Stimulated activated CD8-positive, alpha-beta memory T cell treated with anti-CD3 and anti-CD28 coated beads, Interleukin-4, amount 100 ng/mL, for 24 hours (primary cell): ENCODE measurements around the gene MPG.
"Not testable (repeated sequence)": the region's sequence is repeated elsewhere in the genome, so short reads cannot be mapped to it uniquely, and the experiment has no call there.

Experiments used
- DNase-seq: peaks from one replicate; pipeline ENCODE4 v3.0.0-alpha.2; 2020; ENCODE audit warnings: low read depth

MPG gene

DNA sequence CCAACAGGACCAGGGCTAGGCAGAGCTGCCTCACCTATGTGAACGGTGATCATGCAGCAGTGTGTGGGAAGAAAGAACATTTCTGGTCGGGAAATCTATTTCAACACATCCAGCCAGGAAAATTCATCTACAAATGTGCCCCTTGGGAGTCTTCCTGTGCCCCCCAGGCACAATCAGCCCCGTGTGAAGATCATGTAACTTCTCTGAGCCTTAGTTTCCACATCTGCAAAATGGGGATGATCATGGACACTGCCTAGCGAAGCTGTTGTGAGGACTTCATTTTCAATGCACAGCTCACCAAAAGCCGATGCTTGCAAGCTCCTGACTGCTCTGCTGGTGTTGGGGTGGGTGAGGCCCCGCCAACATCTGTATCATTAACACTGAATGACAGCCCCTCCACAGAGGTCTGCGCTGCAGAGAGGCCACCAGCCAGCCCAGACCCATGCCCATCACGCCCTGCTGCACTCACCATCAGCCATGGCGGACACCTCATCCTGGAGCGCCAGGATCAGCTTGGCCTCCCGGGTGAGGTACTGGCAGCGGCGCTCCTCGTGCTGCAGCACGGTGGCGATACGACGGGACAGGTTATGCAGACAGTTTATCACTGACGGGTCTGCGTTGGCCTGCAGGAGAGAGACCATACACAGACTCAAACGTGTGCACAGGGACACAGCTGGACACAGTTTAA, 34.3 kb downstream of the MPG start:
- DNase-seq: no peak

DNA sequence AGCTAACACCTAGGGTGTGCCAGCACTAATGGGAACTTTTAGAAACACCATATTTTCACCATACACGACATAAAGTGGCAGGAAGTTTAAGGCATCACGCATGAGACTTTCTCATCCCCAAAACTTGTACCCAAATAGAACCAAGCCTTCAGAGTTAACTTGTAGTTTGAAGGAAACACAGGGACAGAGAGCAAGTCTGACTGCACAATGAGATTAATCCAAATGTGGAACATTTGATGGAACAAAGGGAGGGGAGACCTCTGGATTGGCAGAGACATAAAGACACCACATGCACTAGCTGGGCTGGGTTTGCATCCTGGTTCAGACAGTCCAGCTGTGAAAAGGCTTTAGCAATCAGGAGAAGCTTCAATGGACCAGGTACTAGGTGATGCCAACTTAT, 36.3 kb downstream of the MPG start:
- DNase-seq: no peak

DNA sequence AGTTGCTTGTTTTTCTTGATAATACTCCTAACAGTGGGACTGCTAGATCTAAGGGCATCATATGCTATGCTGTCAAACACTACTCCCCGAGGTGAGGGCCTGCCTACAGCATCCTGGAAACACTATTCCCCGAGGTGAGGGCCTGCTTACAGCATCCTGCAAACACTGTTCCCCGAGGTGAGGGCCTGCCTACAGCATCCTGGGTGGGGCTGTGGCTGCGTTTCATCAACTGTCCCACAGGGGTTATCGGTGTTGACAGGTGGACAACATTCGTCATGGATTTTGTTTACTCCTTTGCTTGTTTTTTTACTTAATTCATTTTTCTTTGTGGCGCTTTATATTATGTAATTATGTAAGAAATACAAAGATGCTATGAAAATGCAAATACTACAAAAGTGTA, 38.0 kb downstream of the MPG start:
- DNase-seq: no peak

DNA sequence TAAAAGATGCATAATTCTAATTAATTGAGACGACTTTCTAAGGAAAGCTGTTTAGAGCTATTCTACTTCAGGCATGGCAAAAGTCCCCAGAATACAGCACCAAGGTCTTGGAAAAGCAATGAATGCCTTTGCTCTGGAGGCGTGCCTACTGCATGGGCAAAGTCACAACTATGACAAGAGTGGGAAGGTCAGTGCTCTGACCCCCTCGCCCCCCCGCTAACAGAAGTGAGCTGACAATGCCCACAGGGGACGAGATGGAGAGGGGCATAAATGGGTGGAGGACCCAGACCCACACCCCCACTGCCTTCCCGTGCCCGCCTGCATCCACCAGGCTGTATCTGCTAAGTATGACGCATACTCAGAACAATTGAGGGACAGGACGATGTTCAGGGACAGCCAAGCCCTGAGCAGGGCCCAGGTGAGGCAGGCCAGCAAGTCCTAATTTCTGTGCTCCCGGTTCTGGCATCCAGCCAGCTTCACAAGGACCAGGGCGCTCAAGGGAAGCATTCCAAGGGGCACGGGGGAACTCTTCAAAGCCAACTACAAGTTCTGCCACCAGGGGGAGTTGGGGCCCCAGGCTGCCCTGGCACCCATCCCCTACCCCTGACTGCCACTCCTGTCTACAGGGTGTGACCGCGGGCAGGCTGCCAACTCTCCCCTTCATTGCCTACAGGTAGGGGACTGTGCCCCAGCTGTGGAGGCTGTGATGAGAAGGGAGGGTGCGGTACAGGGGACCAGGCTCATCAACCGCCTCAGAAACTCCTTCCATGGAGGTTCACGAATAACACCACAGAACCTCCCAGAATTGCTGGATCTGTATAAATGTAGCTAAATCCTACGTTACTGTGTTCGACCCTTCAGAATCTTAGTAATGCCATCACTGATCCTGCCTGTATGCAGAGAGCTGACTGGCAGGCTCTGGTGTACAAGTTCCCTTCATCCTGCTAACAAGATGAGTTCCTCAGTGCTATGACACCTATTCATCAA, 39.6 kb downstream of the MPG start:
- peak; percentile 47 for DNase-seq

DNA sequence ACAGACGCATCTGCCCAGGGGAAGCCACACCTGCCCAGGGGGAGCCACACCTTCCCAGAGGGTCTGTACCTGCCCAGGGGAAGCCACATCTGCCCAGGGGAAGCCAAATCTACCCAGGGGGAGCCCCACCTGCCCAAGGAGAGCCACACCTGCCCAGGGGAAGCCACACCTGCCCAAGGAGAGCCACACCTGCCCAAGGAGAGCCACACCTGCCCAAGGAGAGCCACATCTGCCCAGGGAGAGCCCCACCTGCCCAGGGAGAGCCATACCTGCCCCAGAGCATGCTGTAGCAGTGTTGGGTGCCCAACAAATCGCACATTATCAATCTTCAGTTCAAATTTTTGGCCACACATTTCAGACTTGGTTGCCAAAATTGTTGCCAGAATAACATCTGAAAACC, 40.8 kb downstream of the MPG start:
- DNase-seq: no peak

DNA sequence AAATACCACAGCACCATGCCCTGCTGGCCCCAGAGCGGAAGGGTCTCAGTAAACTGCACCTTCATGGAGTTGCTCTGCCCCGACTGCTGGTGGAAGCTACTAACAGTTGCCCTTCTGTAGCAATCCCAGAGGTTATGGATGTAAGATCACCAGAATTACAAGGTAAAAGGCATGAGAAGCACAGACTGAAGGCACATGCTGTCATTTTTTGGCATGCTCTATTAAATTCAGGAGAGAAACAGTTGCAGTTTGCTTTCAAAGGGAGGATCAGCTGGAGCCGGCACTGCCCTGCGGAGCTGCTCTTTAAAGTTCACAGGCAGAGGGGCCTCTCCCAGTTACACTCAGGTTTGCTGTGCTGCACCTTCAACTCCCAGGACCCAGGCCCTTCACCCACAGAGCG, 41.3 kb downstream of the MPG start:
- DNase-seq: no peak

DNA sequence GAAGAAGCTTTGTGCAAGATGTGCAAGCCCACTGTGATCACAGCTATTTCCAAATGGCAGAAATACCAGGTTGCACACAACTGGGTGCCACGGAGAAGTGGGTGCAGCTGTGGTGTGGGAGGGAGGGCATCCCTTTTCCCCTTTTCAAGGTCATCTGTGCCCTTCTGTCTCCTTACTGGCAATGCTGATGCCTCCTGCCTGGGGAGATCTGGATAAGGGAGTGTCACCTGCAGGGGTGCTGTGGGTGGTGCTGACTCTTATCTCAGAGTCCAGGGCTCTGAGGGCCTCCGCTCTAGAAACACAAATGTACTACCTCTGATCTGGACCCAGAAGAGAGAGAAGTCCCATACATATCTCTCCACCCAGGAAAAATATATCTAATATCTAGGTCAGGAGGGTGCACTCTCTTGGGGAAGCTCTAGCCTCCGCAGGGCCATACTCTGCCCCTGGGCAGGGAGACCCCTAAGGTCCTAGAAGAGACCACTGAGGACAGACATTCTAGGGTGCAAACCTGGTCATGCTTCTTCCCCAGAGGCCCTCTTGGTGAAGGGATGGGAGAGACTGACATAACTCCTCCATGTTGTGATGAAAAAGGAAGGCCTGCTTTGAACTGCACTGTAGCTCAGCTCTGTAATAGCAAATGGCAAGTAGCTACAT, 41.9 kb downstream of the MPG start:
- no peak for DNase-seq

DNA sequence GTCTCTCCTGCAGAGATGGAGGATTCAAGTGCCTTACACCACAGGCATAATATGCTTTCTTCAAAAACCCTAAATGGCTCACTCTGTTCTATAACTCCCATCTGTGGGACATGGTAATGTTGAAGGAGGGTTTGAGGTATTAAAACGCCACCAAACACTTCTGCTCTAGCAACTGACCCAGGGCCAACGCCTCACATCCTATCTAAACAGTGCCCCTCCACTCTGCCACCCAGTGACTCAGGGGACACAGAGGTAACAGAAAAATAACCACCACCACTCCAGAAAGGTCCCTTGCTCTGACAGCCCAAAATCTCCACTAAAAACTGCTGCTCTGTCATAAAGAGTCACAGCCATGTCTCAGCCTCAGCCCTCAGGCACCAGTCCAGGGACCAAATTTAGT, 42.7 kb downstream of the MPG start:
- no peak for DNase-seq

DNA sequence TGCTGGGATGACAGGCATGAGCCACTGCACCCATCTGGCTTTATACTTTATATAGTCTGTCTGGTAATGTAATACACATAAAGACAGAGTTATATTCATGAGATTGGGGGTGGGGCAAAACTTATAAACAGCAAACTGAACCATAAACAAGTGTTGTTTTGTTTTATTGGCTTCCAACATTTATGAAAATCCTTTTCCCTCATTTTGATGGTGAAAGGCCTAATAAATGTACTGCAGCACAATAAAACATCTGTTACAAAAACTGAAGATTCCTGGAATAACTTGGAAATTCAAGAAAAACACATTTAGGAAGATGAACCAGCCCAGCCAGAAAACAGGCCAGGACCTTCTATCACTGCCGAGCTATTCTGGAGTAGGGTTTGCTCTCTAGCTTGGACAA, 44.3 kb downstream of the MPG start:
- no peak for DNase-seq

DNA sequence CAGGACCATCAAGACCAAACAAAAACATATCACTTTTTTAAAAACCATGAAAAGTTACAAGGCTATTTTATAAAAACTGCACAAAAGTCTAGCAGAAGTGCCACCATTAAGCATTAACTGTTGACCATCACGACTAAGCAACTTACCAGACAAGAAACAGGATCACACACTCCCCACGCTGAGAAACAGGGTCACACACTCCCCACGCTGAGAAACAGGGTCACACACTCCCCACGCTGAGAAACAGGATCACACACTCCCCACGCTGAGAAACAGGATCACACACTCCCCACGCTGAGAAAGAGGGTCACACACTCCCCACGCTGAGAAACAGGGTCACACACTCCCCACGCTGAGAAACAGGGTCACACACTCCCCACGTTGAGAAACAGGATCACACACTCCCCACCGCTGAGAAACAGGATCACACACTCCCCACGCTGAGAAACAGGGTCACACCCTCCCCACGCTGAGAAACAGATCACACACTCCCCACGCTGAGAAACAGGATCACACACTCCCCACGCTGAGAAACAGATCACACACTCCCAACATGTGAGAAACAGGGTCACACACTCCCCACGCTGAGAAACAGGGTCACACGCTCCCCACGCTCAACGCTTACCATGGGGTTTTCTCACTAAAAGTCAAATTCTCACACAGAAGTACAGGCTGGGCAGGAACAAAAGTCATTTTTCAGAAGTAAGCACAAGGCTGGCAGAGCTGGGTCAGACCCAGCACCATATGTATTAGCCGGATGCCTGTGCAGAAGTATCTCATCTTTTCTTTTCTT, 45.7 kb downstream of the MPG start:
- not testable (repeated sequence) for DNase-seq

DNA sequence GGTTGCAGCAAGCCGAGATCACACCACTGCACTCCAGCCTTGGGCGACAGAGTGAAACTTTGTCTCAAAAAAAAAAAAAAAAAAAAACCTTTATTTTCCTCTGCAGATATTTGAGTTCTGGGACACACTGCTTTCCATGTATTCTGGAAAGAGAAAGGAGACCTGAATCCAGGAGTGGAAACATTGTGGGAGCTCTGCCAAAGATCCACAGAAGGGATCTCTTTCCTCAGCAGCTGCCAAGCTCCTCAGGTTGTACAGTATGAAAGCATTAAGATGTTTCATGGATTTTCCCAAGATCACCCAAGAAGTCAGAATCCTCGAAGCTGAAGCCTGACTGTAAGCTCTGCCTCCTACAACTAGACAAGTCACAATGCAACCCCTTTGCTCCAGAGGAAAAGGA, 47.0 kb downstream of the MPG start:
- no peak for DNase-seq

DNA sequence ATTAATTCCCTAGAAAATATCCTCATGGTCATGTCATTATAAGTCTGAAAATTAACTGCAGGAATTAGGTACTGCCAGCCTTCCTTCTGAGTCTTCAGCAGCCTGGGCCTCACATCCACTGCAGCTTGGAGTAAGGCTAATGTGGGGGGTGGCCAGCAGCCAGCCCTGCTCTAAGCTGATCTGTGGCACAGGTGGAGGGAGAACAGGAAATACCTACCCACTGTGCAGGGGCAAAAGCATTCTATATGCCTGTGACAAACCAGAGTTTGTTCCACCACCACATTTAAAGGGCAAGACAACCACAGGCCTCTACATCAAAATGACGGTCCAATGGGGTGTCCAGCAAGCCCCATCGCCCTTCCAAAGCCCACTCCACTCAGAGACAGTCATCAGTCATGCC, 51.0 kb downstream of the MPG start:
- DNase-seq: no peak

DNA sequence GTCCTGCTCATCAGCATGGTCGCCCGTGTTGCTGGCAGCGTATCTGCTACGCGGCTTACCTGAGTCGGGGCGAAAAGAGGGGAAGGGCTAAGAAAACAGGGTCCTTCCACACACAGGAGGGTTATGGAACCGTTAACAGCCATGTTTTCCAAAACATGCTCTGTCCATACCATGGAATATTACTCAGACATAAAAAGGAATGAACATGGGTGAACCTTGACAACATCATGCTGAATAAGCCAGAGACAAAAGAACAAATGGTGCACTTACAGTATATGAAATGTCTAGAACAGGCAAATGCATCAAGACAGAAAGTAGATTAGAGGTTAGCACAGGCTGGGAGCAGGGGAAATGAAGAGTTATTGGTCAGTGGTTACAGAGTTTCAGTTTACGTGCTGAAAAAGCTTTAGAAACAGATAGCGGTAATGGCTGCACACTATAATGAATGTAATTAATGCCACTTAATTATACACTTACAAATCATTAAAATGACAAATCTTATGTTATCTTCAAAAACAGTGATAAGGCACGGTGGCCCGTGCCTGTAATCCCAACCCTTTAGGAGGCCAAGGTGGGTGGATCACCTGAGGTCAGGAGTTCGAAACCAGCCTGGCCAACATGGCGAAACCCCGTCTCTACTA, 52.6 kb downstream of the MPG start:
- no peak for DNase-seq

DNA sequence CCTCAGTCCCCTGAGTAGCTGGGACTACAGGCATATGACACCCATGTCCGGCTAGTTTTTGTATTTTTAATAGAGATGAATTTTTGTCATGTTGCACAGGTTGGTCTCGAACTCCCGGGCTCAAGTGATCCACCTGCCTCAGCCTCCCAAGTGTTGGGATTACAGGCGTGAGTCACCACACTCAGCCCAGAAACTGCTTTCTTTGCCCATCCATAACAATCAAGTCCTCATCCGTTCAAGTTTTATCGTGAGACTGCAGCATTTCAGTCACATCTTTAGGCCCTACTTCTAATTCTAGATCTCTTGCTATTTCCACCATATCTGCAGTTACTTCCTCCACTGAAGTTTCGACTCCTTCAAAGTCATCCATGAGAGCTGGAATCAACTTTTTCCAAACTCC, 54.1 kb downstream of the MPG start:
- no peak for DNase-seq

DNA sequence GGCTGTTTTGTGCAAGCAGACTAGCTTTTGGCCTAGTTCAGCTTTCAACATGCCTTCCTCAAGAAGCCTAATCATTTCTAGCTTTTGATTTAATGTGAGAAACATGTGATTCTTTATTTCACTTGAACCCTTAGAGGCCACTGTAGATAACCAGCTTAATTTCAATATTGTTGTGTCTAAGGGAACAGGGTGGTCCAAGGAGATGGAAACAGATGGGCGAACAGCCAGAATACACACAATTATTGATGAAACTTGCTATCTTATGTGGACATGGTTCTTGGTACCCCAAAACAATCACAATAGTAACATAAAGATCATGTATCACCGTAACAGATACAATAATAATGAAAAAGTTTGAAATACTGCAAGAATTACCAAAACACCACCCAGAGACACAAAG, 55.7 kb downstream of the MPG start:
- DNase-seq: no peak
